Mammary epithelial cell (primary cell): ENCODE results near the gene TBL1X.

Source experiments
- CTCF ChIP-seq, 2 donors: IDR thresholded peaks in 1 of 2; conservative IDR thresholded peaks in 1 of 2; 2 replicates each; pipeline ENCODE4 v1.5.1; 2011 to 2012; ENCODE audit warnings: inconsistent platforms in 2 of 2, low read length in 2 of 2, mild to moderate bottlenecking in 2 of 2, control low read depth in 1 of 2, low read depth in 1 of 2; ENCODE audit not compliant: insufficient read depth in 1 of 2; ENCODE audit errors: extremely low read depth in 1 of 2
- EZH2 ChIP-seq: IDR thresholded peaks from 2 replicates; pipeline ENCODE4 v1.6.1; 2012; ENCODE audit warnings: low read length, inconsistent platforms, borderline replicate concordance

DNA sequence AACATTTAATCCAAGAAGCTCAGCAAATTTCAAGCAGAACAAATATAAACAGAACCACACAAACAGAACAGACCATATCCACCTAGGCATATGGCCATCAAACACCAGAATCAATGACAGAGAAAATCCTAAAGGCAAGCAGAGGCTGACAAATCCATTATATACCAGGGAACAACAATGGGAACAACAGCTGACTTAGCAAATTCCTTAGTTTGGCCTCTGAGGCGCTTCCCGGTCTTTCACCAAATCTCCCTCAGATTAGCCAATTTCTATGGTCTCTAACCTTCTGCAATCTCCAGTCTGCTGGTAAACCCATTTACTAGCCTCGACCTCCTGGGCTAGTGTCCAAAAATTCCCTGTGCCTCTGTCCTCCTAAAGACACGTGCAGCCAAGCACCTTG lies 241.6 kb downstream of the TBL1X start:
- TF ChIP-seq CTCF (conservative IDR thresholded peaks at IDR 0.05 in 1 of 2, IDR thresholded peaks at IDR 0.05 in 1 of 2; ENCODE audit: extremely low read depth in 1 of 2, insufficient read depth in 1 of 2, low read depth in 1 of 2, low read length in 2 of 2) (no peak), EZH2 (no peak)
